GM18499 (cell line): Measurements from ENCODE around the gene PAX5.

Experiments
- ATAC-seq: cut with Tn5 transposase; IDR thresholded peaks from one replicate; pipeline ENCODE4 v1.9.1; 2021; ENCODE audit warnings: moderate number of reproducible peaks; ENCODE audit not compliant: insufficient read depth, unreplicated experiment

PAX5 gene

GRCh38 chr9:36818965-36819870, 214.8 kb downstream of the PAX5 start:
- ATAC-seq, result no peak

- ATAC-seq, result no peak
Measured at GRCh38 chr9:36818242-36818938, 215.7 kb downstream of the PAX5 start.

- ATAC-seq, result no peak
Measured at GRCh38 chr9:36817160-36817834, 216.8 kb downstream of the PAX5 start.

GRCh38 chr9:36816371-36816770, 217.7 kb downstream of the PAX5 start:
- no peak for ATAC-seq

- ATAC-seq, result no peak
Measured at GRCh38 chr9:36815566-36816348, 218.3 kb downstream of the PAX5 start.

GRCh38 chr9:36815023-36815422, 219.0 kb downstream of the PAX5 start:
- no peak for ATAC-seq

GRCh38 chr9:36813154-36813553, 220.9 kb downstream of the PAX5 start:
- no peak for ATAC-seq

- ATAC-seq, result no peak
Measured at GRCh38 chr9:36812556-36812955, 221.5 kb downstream of the PAX5 start.

GRCh38 chr9:36808251-36808650, 225.8 kb downstream of the PAX5 start:
- ATAC-seq, result no peak

GRCh38 chr9:36803961-36804360, 230.1 kb downstream of the PAX5 start:
- ATAC-seq, result no peak

- ATAC-seq, result no peak
Measured at GRCh38 chr9:36802201-36802920, 231.7 kb downstream of the PAX5 start.

GRCh38 chr9:36800455-36800854, 233.6 kb downstream of the PAX5 start:
- ATAC-seq, result no peak

GRCh38 chr9:36798350-36799065, 235.6 kb downstream of the PAX5 start:
- ATAC-seq, result no peak

- ATAC-seq, result no peak
Measured at GRCh38 chr9:36797471-36798220, 236.4 kb downstream of the PAX5 start.

- no peak for ATAC-seq
Measured at GRCh38 chr9:36796671-36797419, 237.2 kb downstream of the PAX5 start.

- no peak for ATAC-seq
Measured at GRCh38 chr9:36794461-36794860, 239.6 kb downstream of the PAX5 start.

- no peak for ATAC-seq
Measured at GRCh38 chr9:36793277-36793676, 240.8 kb downstream of the PAX5 start.
